Astrocyte of the spinal cord (primary cell): ENCODE results near the gene GRK7.

Source experiments
- DNase-seq: peaks from one replicate; pipeline ENCODE4 v3.0.0; 2011; ENCODE audit warnings: low read depth, low spot score
- H3K4me3 ChIP-seq: 2 replicates; pipeline ENCODE4 v1.5.1; 2011; ENCODE audit warnings: low read depth, mild to moderate bottlenecking, low read length, moderate library complexity
- in situ Hi-C: cut with HindIII; loops from 2 replicates; pipeline ENCODE4 v1.10.0; 2017; ENCODE audit warnings: low sequenced_read_pairs
- TF ChIP-seq, protein P1 (sequence below): IDR thresholded peaks from 2 replicates; pipeline ENCODE4 v1.5.1; 2012; ENCODE audit warnings: low read depth, mild to moderate bottlenecking, low read length, inconsistent platforms

The GRK7 gene

GRCh38 chr3:141725036-141725435 is 38.2 kb upstream of the GRK7 start:
- DNase-seq: no peak
- in situ Hi-C loops: no loop called here
- H3K4me3 ChIP-seq: no peak overlapping the region
- TF ChIP-seq, protein P1, sequence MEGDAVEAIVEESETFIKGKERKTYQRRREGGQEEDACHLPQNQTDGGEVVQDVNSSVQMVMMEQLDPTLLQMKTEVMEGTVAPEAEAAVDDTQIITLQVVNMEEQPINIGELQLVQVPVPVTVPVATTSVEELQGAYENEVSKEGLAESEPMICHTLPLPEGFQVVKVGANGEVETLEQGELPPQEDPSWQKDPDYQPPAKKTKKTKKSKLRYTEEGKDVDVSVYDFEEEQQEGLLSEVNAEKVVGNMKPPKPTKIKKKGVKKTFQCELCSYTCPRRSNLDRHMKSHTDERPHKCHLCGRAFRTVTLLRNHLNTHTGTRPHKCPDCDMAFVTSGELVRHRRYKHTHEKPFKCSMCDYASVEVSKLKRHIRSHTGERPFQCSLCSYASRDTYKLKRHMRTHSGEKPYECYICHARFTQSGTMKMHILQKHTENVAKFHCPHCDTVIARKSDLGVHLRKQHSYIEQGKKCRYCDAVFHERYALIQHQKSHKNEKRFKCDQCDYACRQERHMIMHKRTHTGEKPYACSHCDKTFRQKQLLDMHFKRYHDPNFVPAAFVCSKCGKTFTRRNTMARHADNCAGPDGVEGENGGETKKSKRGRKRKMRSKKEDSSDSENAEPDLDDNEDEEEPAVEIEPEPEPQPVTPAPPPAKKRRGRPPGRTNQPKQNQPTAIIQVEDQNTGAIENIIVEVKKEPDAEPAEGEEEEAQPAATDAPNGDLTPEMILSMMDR: no peak

GRCh38 chr3:141726483-141726882 is 36.7 kb upstream of the GRK7 start:
- in situ Hi-C loops: no loop called here
- TF ChIP-seq, protein P1: no peak
- no peak overlapping the region for H3K4me3 ChIP-seq

GRCh38 chr3:141728355-141728892 is 34.8 kb upstream of the GRK7 start:
- DNase-seq: no peak
- in situ Hi-C loops: no loop called here
- H3K4me3 ChIP-seq: no peak overlapping the region
- TF ChIP-seq, protein P1: no peak

More at GRCh38 chr3:141726483-141726882, 36.7 kb upstream of the GRK7 start:
- no peak for DNase-seq

DNA sequence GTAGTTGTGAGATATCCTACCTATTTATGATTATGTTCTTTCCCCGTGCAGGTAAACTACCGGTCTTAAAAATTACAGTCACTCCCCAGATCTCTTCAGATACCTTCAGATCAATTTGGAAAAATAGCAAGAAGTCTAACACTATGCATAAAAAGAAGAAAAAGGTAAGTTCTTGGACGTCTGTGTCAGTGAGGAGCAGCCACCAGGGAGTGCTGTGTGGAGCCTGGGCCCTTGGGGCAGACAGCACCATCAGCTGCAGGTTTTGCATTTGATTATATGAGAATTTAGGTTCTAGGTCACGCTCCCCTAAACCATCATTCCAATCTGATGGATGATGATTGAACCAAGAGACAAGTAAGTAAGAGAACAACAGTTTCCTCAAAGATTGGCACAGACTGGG is 34.0 kb upstream of the GRK7 start:
- no peak overlapping the region for H3K4me3 ChIP-seq
- in situ Hi-C loops: no loop called here
- TF ChIP-seq, protein P1: no peak
- DNase-seq: no peak

DNA sequence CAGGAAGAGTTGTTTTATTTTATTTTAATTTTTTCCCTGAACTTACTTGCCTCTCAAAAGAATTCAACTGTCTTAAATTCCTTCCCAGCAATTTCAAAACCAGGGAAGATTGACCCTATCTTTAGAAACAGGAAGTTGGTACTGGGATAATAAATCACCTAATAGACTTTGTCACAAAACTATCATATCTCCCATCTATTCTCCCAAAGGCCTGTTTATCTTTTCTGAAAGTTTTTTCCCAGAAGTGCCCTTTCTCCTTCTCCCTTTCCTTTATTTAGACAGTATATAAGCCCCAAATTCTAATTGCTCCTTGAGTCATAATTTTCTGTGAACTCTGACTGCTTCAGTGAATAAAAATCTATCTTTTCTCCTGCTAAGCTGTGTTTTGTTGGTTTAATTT is 28.0 kb upstream of the GRK7 start:
- in situ Hi-C loops: no loop called here
- TF ChIP-seq, protein P1: no peak
- H3K4me3 ChIP-seq: no peak overlapping the region
- DNase-seq: no peak

DNA sequence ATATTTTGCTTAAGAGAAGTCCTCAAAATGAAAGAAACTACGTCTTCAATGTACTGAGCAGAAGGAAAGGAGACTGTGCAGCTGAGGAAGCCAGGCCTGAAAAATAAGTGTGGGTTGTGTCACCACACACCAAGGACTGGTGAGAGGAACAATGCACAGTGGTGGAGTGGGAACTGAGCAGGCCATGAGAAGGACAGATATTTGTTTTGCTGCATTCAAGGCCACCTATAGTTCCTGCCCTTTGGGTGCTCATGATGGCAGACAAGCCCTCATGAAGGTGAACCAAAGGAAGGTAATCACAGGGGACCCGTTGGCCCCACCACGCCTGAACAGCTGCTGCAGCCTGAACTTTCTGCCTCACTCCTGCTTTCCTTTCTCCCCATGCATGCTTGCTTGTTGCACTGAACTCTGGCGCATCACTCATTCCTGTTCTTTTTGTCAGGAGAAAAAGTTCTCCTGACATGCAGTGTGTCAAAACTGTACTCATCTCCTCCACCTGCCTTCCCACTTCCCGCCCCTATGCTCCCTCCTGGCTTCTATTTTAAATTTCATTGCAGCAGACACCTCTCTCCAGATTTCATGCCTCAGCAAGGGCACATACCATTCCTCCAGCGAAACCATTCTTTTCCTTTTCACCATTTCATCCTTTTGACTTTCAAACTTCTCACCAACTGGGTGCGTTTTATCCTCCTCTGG is 27.3 kb upstream of the GRK7 start:
- H3K4me3 ChIP-seq: no peak overlapping the region
- in situ Hi-C loops: no loop called here
- TF ChIP-seq, protein P1: no peak
- DNase-seq: no peak
